ENCODE measurements around the gene LRGUK. TPM values are rescaled to one million over a fixed set of nuclear protein-coding genes. Genes with fewer than 3 reads are reported as not detected.

LRGUK gene
- total RNA-seq, 1 experiment from 2014 or later, result 0.19 TPM

DNA sequence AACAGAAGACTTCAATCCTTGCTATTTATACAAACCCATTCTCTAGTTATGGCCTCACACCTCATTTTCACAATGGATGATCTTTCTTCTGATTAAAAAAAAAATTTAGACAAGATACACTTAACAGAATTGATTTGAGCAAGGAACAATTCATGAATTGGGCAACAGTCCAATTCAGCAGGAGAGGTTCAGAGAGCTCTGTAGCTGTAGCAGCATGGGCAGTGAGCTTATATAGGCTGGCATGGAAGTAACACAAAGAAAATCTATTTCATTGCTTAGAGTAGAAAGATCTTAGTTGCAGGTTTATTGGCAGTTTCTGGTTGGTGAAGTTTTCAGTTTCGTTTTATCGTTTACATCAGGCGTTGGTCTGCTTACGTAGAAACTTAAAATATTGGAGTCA, 23.0 kb upstream of the LRGUK start:
- ChIA-PET POLR2A (no interaction called here), CTCF (no interaction called here)
- TF ChIP-seq, protein P1, sequence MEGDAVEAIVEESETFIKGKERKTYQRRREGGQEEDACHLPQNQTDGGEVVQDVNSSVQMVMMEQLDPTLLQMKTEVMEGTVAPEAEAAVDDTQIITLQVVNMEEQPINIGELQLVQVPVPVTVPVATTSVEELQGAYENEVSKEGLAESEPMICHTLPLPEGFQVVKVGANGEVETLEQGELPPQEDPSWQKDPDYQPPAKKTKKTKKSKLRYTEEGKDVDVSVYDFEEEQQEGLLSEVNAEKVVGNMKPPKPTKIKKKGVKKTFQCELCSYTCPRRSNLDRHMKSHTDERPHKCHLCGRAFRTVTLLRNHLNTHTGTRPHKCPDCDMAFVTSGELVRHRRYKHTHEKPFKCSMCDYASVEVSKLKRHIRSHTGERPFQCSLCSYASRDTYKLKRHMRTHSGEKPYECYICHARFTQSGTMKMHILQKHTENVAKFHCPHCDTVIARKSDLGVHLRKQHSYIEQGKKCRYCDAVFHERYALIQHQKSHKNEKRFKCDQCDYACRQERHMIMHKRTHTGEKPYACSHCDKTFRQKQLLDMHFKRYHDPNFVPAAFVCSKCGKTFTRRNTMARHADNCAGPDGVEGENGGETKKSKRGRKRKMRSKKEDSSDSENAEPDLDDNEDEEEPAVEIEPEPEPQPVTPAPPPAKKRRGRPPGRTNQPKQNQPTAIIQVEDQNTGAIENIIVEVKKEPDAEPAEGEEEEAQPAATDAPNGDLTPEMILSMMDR (IDR thresholded peaks at IDR 0.05; ENCODE audit: unreplicated experiment), result no peak
- intact Hi-C loops (cut with micrococcal nuclease), result no loop called here
- no TSS peak for BruUV-seq (replicated peaks)
- H3K4me1 Mint-ChIP-seq (ENCODE audit: insufficient read depth, unreplicated experiment), result no peaks in the 10 kb centered on the region
- H3K27ac Mint-ChIP-seq (ENCODE audit: low read depth, unreplicated experiment), result no peak overlapping the region
- H3K36me3 Mint-ChIP-seq (ENCODE audit: insufficient read depth, unreplicated experiment), result no peaks in the 10 kb centered on the region
- H3K9me3 Mint-ChIP-seq (ENCODE audit: unreplicated experiment), result no peaks in the 10 kb centered on the region
- H3K4me3 Mint-ChIP-seq (ENCODE audit: unreplicated experiment), result no peak overlapping the region
- DNase-seq (ENCODE audit: unreplicated experiment), result no peak
- no peaks in the 10 kb centered on the region for H3K27me3 Mint-ChIP-seq (ENCODE audit: insufficient read depth, unreplicated experiment)

DNA sequence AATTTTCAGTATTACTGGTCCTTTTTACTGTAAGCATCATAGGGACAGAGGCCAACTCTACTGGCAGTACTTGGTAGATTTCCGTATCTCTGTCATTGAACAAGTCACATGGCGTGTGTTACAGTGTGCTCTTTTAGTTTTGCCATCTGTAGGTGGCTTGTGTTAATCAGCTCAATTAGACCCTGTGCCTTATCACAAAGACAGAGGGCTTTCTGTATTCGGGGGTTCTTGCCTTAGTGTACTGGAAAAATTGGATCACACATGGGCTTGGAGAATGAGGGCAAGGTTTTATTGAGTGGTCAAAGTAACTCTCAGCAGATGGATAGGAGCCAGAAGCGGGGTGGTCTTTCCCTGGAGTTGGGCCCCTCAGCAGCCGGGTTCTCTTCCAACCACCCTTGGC, 21.3 kb upstream of the LRGUK start:
- intact Hi-C loops (cut with micrococcal nuclease), result no loop called here
- Mint-ChIP-seq H3K27ac (ENCODE audit: low read depth, unreplicated experiment) (no peak overlapping the region), H3K36me3 (ENCODE audit: insufficient read depth, unreplicated experiment) (no peaks in the 10 kb centered on the region), H3K4me1 (ENCODE audit: insufficient read depth, unreplicated experiment) (no peaks in the 10 kb centered on the region), H3K9me3 (ENCODE audit: unreplicated experiment) (no peaks in the 10 kb centered on the region), H3K4me3 (ENCODE audit: unreplicated experiment) (no peak overlapping the region), H3K27me3 (ENCODE audit: insufficient read depth, unreplicated experiment) (no peaks in the 10 kb centered on the region)
- no TSS peak for BruUV-seq (replicated peaks)
- TF ChIP-seq, protein P1 (IDR thresholded peaks at IDR 0.05; ENCODE audit: unreplicated experiment), result no peak
- ChIA-PET CTCF (interaction anchor here (0.5 kb wide), 1 partner anchor 47 kb away, joined by 3 read pairs; no protein-coding TSS in a partner anchor), POLR2A (no interaction called here)
- DNase-seq (ENCODE audit: unreplicated experiment), result no peak

DNA sequence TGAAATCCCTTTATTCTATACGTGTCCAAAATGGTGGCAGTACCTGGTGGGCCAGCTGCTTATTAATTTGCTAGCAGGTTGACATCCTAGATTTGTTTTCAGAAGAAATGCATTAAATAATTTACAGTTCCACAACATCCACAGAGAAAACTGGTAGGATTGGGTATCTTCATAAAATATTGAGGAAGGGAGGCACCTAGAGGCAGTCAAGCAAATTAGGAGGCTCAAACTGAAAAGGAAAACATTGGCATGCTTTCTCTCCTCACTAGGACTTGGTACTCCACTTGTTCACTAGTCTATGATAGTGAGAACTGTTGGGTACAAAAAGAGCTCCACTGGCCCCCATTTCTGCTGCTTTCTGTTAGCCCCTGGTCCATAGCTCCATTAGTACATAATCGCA, 18.3 kb upstream of the LRGUK start:
- no peaks in the 10 kb centered on the region for H3K36me3 Mint-ChIP-seq (ENCODE audit: insufficient read depth, unreplicated experiment)
- no peak overlapping the region for H3K4me3 Mint-ChIP-seq (ENCODE audit: unreplicated experiment)
- no peak overlapping the region for H3K27ac Mint-ChIP-seq (ENCODE audit: low read depth, unreplicated experiment)
- TF ChIP-seq, protein P1 (IDR thresholded peaks at IDR 0.05; ENCODE audit: unreplicated experiment), result no peak
- intact Hi-C loops (cut with micrococcal nuclease), result no loop called here
- POLR2A ChIA-PET, result no interaction called here
- DNase-seq (ENCODE audit: unreplicated experiment), result no peak
- H3K4me1 Mint-ChIP-seq (ENCODE audit: insufficient read depth, unreplicated experiment), result no peaks in the 10 kb centered on the region
- no TSS peak for BruUV-seq (replicated peaks)
- no peaks in the 10 kb centered on the region for H3K27me3 Mint-ChIP-seq (ENCODE audit: insufficient read depth, unreplicated experiment)
- H3K9me3 Mint-ChIP-seq (ENCODE audit: unreplicated experiment), result no peaks in the 10 kb centered on the region
- CTCF ChIA-PET, result no interaction called here

DNA sequence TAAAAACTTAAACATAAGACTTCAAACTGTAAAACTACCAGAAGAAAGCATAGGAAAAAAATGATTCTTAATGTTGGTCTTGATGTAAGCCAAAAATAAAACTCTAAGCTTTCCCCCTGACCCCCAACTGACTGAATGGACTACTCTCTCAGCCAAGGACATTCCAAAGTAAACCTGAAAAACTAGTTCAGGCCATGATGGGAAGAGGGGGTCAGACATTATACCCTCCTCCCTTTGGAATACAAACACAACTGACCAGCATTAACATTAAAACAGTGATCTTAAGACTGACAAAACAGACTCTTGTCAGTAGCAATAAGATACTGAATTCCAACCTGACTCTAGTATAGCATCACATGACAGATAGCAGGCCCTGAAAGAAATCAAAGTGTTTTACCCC, 13.5 kb upstream of the LRGUK start:
- intact Hi-C loops (cut with micrococcal nuclease), result no loop called here
- Mint-ChIP-seq H3K36me3 (ENCODE audit: insufficient read depth, unreplicated experiment) (no peaks in the 10 kb centered on the region), H3K9me3 (ENCODE audit: unreplicated experiment) (no peaks in the 10 kb centered on the region), H3K4me3 (ENCODE audit: unreplicated experiment) (no peak overlapping the region), H3K27ac (ENCODE audit: low read depth, unreplicated experiment) (no peak overlapping the region), H3K4me1 (ENCODE audit: insufficient read depth, unreplicated experiment) (no peaks in the 10 kb centered on the region), H3K27me3 (ENCODE audit: insufficient read depth, unreplicated experiment) (no peaks in the 10 kb centered on the region)
- ChIA-PET POLR2A (no interaction called here), CTCF (no interaction called here)
- DNase-seq (ENCODE audit: unreplicated experiment), result no peak
- no TSS peak for BruUV-seq (replicated peaks)
- TF ChIP-seq, protein P1 (IDR thresholded peaks at IDR 0.05; ENCODE audit: unreplicated experiment), result no peak
